Testis (tissue), 2 donors: ENCODE results near the gene RER1.

ENCODE experiments used
- CTCF ChIP-seq, 3 experiments: fragments of 450-650 bp in 2 of 3; fragments of 200-600 bp in 1 of 3; sonication (generic) in 1 of 3; IDR thresholded peaks; one replicate each; pipeline ENCODE4 v1.5.1; 2016 to 2019; ENCODE audit warnings: antibody characterized with exemption in 3 of 3, mild to moderate bottlenecking in 2 of 3, moderate library complexity in 1 of 3
- POLR2A ChIP-seq: fragments of 450-650 bp; IDR thresholded peaks from one replicate; pipeline ENCODE4 v1.6.1; 2017; ENCODE audit warnings: antibody characterized with exemption, mild to moderate bottlenecking, moderate library complexity

- TF ChIP-seq CTCF (IDR thresholded peaks at IDR 0.05) (no peak), POLR2A (no peak)
These were observed 5.9 kb upstream of the RER1 start for GRCh38 chr1:2385606-2386280.
